Vagina (tissue), 2 donors: ENCODE results near the gene COL10A1.

Experiments used
- CTCF ChIP-seq, 3 experiments: fragments of 450-650 bp in 2 of 3; fragments of 200-600 bp in 1 of 3; sonication (generic) in 1 of 3; IDR thresholded peaks; one replicate each; pipeline ENCODE4 v1.5.1; 2017 to 2019; ENCODE audit warnings: antibody characterized with exemption in 3 of 3, mild to moderate bottlenecking in 2 of 3, moderate library complexity in 2 of 3
- POLR2A ChIP-seq, 2 donors: fragments of 450-650 bp; IDR thresholded peaks; one replicate each; pipeline ENCODE4 v1.6.1; 2017; ENCODE audit warnings: antibody characterized with exemption in 2 of 2, mild to moderate bottlenecking in 2 of 2, moderate library complexity in 2 of 2

GRCh38 chr6:116156405-116157326 lies 30.7 kb upstream of the COL10A1 start:
- no peak for TF ChIP-seq CTCF (IDR thresholded peaks at IDR 0.05)
- no peak for TF ChIP-seq POLR2A (IDR thresholded peaks at IDR 0.05)
